ENCODE measurements around the gene ZC3H7A.
A peak's percentile ranks its signal among the peaks of the same experiment; 100 is the strongest.

The ZC3H7A gene

DNA sequence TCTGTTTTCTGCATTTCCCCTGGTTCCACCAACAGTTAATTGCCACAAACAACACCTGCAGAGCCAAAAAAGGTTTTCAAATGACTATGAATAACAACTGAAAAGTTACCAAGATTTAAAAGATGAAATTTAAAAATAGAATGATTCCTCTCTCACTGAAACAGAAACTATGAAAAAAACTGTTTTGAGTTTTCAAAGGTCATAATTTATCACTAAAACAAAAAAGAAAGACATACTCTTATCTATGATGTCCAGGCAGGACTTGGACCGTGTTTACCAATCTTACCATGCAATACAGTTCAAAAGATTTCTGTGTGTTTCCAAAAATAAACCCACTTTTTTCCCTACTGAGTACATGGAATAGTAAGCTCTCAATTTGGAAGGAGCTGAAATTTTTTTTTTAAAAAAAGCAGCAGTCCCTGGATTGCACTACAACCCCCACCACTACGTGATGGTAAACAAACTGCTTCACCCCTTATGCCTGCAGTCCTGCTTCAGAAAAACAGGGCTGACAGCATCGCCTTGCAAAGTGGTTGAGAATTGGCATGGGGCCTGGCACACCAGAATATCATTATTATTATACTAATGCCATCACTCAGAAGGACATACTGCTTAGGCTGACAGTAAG lies 62.9 kb downstream of the ZC3H7A start:
- no peak for DNase-seq

DNA sequence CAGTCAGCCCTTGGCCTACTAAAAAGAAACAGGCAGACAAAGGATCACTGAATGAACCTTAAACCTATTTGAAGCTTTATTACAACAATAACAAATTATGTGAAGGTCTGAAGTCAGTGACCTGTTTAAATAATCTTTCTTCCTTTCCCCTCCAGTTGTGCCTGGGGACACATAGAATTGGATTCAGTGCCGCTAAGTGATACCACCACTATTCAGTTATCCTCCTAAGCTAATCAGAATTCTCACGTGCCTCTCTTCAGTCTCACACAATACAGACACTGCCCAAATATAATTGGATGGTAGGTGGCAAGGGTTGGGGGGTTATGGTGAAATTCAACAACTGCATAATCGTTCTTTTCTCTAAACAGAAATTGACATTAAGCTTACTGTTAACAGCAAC lies 65.8 kb downstream of the ZC3H7A start:
- DNase-seq = no peak

DNA sequence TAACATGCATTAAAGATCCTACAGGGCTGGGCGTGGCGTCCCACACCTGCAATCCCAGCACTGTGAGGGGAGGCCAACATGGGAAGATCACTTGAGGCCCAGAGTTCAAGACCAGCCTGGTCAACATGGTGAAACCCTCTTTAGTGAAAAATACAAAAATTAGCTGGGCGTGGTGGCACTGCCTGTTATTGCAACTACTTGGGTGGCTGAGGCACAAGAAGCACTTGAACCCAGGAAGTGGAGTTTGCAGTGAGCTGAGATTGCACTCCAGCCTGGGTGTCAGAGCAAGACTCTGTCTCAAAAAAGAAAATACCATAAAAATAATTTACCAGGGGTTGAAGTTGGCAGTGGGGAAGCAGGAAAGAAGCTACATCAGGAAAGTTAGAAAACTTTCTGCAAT lies 67.3 kb downstream of the ZC3H7A start:
- DNase-seq = no peak

DNA sequence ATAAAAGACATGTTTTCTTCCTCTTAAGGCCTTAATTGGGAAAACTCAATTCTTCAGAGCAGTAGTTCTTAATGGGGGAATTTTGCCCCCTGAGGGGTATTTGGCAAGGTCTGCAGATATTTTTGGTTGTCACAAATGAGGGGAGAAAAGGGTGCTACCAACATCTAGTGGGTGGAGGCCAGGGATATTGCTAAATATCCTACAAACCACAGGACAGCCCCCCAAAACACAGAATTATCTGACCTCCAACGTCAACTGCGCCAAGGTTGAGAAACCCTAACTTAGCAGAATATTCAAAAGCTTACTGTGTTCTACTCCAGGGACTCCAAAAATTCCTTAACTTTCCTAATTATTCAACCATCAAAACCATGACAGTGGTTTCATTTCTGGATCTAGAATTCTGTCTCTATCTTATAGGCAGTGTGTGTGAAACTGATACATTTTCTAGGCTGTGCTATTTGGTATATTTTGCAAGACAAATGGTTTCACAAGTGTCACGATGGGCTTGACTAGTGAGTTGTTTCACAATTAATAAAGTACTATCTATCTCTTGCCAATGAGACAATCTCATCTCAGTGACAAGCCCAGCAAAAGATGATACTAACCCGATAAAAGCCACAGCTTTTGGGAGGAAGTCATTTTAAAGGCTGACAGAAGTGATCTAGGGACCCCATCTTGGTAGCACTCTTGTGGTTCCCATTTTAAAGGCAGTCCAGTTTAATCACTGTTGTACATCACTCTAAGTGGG lies 69.1 kb downstream of the ZC3H7A start:
- DNase-seq = no peak

DNA sequence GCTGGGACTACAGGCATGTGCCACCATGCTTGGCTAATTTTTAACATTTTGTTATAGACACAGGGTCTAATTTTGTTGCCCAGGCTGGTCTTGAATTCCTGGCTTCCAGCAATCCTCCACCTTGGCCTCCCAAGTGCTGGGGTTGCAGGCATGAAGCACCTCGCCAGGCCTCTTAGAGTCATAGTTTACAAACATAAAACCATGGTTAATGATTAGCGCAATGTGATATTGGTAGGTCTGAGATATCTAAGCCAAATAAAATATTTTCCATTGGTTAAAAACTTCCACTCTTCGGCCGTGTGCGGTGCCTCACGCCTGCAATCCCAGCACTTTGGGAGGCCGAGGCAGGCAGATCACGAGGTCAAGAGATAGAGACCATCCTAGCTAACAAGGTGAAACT lies 71.0 kb downstream of the ZC3H7A start:
- DNase-seq = no peak

DNA sequence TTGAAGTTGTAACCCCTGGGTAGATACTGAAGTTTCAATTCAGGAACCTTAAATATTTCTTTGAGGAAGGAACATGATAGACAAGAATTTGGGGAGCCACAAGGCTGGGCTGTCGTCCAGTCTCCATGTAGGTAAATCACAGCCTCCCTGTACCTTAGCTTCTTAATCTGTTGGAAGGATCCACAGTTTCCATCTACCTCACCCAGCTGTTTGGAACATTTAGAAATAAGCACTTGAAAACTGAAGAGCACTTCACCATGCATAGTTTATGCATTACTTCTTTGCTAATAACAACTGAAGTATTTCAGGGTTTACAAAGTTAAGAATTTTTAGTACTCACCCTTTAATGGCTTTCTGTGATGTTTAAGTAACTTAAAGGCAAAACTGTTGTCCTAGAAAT lies 71.6 kb downstream of the ZC3H7A start:
- peak; percentile 84 for DNase-seq

DNA sequence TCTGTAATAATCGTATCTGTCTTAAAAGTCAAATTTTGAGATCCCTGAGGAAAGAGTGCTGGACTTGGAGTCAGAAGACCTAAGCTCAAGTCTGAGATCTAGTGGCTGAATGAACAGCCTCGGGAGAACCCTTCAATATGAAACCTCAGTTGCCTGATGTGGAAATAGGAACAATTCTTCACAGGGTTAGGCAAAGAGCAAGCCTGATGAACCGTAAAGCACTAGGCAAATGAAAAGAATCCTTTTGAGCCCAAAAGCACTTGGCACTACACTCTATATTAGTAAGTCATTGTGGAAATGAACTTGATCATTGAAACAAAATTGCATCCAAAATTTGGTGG lies 74.6 kb downstream of the ZC3H7A start:
- no peak for DNase-seq

DNA sequence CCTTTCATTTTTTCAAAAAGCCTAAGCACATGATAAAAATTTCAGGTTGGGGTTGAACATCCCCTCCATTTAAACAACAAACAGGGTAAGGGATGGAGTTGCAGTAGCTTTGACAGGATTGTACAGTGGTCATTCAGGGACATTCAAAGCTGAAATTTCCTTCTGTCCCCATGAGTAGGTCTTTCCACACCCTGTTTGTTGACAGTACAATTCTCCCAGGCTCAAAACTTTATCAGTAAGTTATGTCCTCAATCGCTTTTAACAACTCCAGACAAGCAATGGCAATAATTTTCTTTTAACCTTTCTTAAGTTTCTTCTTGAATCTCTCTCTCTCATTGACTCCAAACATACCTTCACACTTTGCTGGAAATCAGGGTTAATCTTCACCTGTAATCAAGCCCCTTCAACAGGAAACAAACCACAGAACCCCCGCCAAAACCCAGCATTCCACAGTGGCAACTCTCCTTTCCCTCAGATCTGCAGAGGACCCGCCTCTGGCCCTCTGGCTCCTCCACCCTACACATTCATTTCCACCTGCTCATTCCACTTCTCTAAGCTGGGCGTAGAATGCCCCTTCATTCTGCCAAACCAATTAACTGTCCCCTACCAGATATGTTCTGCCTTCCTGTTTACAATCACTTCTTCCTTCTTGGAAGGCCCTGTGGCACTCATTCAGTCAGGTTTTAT lies 75.1 kb downstream of the ZC3H7A start:
- no peak for DNase-seq

DNA sequence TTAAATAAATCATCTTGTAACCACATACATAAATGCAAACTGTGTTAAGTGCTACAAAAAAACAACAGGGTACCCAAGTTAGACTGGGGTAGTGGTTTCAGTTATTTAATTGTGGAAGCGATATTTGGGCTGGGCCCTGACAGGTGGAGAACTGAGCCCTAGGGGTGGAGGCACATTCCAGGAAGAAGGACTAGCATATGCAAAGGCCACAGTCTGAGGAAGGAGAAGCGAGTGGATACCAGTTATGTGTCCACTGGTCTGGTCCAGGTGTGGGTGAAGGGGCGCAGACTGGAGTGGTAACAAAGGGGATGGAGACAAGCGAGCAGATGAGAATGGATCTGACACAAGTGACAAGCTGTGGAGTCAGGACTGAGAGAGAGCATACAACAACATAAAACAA lies 77.3 kb downstream of the ZC3H7A start:
- DNase-seq = no peak

DNA sequence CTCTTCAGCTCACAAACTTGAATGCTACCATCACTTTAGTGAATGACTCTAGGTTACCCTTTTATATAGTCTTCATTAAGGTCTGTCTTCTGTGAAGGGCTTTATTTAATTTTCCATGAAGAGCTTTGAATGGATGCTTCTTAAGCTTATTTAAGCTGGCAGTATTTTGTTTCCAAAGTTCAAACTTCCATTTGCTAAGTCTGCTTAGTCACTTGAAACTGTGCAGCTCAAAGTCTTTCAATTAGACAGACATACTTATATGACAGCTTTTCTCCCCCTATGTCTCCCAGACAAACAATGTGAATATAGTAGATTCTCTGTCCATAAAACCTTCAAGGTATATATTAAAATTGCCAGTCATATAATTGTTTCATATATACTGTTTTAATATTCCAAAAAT lies 77.9 kb downstream of the ZC3H7A start:
- DNase-seq = no peak

DNA sequence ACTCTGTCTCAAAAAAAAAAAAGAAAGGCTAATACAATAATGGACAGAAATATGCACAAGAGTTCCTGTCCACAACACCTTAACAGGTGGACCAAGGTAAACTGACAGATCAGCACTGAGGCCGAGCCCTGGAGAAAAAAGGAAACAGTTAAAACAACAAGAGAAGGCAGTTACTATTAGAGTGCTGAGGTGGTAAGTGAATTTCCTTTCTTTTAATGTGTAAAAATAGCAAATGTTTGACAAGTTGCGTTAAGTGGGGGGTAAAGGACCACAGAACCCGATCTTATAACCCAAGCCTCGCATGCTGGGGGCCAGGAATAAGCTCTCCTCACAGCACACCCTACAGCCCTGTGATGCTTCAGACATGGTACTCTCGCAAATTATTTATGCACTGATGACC lies 79.2 kb downstream of the ZC3H7A start:
- no peak for DNase-seq

DNA sequence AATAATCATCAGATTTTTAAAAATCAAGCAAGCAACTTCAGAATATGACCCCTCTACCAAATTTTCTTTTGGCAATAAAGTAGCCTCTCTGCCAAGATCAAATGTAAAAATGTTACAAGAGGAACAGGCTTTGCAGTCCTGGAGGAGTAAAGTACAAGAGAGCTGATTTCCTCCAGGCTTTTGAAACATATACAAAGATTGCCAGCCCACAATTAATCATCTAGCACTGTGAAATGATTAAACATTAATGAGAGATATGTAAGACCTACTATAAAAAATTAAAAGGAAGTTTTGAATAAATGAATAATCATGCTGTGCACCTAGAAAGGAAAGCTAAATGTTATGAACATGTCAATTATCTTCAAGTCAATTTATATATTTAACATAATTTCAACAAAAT lies 80.7 kb downstream of the ZC3H7A start:
- no peak for DNase-seq

DNA sequence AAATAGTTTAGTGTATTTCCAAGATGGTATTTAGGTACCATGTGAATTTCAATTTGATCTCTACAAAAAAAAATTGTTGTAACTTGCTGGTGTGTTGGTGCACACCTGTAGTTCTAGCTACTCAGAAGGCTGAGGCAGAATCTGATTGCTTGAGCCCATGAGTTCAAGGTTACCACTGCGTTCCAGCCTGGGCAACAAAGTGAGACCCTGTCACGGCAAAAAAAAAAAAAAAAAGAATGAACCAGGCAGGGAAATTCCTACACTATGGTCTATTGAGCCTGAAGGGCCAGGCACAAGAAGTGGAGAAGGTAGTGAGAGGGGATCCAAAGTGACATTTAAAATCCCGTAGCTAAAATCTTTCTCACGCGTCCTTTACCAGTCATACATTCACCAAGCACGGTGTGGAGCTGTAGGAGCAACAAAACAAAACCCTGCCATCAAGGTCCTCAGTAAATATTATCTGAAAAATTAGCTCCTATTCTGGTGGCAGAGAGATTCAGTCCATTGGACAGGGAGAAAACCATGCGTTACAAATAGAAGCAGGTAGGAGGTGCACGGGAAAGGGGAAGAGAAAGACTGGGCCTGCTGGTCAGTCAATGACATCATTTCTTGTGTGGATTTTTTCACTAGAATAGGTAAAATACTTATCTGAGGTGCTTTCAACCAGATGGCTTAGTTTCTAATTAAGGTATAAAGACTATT lies 81.7 kb downstream of the ZC3H7A start:
- no peak for DNase-seq

DNA sequence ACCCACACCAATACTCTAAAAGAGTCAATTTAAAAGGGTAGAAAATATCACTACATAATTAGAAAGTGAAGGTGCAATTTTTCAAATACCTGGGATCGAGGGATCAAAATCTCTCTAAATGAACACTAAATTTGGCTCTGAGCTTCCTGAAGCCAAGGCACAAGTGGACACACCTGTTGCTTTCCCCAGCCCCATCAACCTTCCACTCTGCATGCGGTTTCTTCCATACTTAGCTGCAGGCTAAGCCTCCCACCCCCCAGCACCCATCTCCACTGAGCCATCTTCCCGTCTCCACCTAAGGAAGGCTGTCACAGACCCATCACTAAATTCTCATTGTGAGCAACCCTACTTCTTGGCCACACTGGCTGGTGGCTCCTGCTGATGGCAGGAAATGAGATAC lies 84.9 kb downstream of the ZC3H7A start:
- DNase-seq = no peak

DNA sequence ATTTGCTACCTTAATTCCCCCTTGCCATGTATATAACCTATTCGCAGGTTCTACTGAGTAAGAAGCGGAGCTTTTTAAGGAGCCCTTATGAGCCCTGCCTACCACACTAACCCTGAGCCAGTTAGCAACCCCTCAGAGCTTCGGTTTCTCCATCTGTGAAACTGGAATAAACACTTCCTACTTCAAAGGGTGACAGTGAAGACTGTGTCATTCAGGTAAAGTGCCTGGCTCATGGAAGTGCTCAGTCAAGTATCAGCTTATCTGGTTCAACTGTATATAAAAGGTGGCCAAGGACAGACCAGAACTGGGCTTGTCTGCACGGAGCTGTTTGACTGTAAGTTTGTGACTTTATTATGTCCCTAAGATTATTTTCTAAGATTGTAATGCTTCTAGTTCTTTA lies 85.4 kb downstream of the ZC3H7A start:
- DNase-seq = no peak

DNA sequence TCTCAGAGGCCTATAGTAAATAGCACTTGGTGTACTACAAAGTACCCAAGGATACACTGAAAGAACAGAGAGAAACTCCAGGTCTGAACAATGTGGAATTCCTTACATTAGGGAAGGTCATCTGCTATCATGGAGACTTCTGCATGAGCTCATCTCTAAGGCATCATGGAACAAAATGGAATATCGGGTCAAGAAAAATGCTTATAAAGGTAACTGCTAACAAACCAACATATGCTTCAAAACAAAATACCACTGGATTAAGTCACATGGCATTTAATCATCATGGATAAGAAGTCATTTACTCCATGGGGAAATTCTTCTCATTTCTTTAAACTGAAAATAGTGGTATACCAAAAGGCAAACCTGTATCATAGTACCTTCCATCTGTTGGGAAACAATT lies 88.6 kb downstream of the ZC3H7A start:
- DNase-seq = no peak

DNA sequence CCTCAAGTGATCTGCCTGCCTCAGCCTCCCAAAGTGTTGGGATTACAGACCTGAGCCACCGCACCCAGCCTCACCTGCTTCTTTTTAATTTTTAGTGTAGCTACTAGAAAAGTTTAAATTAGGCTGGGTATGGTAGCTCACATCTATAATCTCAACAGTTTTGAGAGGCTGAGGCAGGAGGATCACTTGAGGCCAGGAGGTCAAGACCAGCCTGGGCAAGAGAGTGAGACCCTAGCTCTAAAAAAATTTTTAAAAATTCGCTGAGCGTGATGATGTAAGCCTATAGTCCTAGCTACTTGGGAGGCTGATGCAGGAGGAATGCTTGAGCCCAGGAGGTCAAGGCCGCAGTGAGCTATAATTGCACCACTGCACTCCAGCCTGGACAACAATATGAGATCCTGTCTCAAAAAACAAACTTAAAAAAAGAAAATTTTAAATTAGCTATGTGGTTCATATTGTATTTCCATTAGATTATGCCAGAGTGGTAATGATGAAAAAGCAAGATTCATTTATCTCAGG lies 89.3 kb downstream of the ZC3H7A start:
- DNase-seq = no peak

DNA sequence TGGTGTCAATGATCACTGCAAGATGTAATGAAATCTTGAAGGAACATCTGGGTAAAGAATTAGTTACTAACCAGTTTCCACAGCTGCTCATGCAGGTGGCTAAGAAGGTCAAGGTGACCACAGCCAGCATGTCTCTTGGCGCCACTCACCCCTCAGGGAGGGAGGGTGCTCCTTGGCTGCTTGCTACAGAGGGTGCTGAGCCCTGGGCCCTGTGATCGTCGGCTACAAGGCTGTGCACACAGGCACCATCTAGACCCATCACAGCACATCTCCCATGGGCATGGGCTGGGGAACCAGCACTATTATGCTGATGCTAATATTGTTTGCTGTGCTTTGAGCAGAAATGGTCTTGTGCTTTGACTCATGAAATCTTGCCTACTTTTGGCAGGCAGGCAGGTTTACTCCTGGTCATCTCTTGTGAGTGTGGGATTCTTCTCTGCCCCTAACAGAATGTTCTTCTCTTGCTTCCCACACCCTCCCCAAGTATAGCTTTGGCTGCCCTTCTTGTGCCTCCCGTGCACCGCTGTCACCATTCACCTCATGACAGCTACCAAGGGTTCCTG lies 90.8 kb downstream of the ZC3H7A start:
- no peak for DNase-seq

DNA sequence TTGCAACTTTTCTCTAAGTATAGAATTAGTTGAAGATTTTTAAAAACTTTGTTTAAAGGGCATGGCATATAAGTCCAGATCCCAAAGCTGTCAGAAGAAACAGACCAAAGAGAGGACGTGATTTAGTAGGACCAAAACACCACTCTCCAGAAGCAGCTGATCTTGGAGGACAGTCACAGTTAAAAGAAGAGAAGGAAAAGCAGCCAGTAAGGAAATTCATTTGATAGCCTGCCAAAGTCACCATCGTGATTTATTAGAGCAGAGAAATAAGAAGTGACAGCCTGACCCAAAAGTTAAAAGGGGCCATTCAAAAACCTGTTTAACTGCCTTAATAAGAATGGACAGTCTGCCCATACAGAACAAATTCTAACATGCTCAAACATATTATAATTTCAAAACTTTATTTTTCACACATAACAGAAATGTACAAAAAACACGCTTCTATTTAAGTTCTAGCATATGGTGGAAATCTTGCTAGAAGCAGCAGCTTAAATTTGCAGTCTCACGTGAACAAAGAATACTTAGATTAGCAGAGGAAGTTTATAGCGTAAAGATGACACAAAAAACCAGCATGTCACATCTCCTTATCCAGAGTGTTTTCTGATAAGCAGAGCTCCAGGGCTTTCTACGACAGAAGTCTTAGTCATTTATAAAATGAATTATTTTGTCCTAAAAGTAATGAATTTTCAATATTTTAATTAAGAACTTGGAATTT lies 91.6 kb downstream of the ZC3H7A start:
- DNase-seq = no peak

All from DMS79 (cell line).